Endothelial cell of umbilical vein (primary cell): ENCODE results near the gene CEP70.

Experiments
- CTCF ChIP-seq, 2 donors: IDR thresholded peaks; 1 replicate in 1 of 2; 2 replicates in 1 of 2; pipeline ENCODE4 v1.5.1; 2011; ENCODE audit warnings: low read length in 2 of 2, mild to moderate bottlenecking in 2 of 2, moderate library complexity in 2 of 2, control low read depth in 1 of 2, inconsistent platforms in 1 of 2, low read depth in 1 of 2; ENCODE audit not compliant: insufficient read depth in 1 of 2; ENCODE audit errors: extremely low read depth in 1 of 2
- JUN ChIP-seq: IDR thresholded peaks from 2 replicates; pipeline ENCODE4 v1.6.1; 2011; ENCODE audit warnings: borderline replicate concordance, low read depth; ENCODE audit not compliant: insufficient read length, insufficient read depth
- MAX ChIP-seq: IDR thresholded peaks from 2 replicates; pipeline ENCODE4 v1.6.1; 2011; ENCODE audit not compliant: insufficient read depth, insufficient read length

- TF ChIP-seq CTCF (IDR thresholded peaks at IDR 0.05; ENCODE audit: extremely low read depth in 1 of 2, insufficient read depth in 1 of 2, low read depth in 1 of 2, low read length in 2 of 2) (no peak), MAX (no peak), JUN (no peak)
Measured at GRCh38 chr3:138547342-138547975, 46.6 kb downstream of the CEP70 start.
